GM21360 (cell line): ENCODE results near the gene FUOM.
"Not testable (repeated sequence)": the region's sequence is repeated elsewhere in the genome, so short reads cannot be mapped to it uniquely, and the experiment has no call there.

Source experiments
- ATAC-seq: cut with Tn5 transposase; IDR thresholded peaks from one replicate; pipeline ENCODE4 v1.9.1; 2021; ENCODE audit warnings: mild to moderate bottlenecking, moderate library complexity; ENCODE audit not compliant: unreplicated experiment

Gene FUOM

DNA sequence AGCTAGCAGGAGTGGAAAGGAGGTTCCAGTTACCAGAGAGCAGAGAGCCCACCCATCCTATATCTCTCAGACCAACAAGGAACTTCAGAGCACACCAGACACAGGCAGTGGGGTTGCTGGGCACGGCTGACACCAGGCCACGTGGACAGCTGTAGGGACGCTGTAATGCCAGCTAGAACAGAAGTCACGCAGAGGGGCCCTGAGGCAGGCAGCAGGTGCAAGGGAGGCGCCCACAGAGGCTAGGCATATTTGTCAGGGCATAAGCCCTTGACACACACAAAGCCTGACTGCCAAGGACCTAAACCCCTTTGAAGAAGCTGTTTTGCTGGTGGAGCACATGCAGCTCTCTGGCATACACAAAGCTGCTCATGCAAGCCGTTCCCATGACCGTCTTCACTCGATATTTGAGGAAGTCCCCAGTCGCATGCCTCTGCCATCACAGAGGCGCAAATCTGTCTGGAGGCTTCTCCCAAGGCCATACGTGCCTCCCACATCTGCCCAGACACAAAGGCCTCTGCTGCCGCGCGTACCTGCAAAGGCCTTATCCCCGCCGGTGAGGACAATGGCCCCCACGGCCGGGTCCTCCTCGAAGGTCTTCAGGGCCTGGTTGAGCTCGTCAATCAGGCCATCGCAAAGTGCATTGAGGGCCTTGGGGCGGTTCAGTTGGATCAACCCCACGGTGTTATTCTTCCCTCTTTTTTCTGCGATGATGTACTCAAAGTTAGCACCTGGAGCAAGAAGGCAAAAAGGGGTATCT is 12.4 kb upstream of the FUOM start:
- ATAC-seq, result no peak

DNA sequence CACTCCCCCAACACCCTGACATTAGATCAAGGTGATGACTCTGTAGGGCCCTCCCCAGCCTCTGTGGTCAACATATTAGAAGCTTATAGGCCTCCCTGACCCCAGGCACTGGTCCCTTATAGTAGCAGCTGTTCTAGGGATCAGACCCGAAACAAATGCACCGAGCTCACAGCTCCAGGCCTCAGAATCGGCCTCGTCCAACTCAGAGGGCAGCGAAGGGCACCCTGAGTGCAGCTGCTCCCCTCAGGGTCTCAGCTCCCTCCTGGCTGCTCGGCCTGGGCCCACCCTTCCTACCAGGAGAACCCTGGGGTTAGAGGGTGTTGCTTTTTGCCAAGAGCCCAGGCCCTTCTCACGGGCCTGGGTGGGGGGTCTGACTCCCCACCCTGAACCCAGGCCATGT is 10.3 kb upstream of the FUOM start:
- ATAC-seq, result no peak

DNA sequence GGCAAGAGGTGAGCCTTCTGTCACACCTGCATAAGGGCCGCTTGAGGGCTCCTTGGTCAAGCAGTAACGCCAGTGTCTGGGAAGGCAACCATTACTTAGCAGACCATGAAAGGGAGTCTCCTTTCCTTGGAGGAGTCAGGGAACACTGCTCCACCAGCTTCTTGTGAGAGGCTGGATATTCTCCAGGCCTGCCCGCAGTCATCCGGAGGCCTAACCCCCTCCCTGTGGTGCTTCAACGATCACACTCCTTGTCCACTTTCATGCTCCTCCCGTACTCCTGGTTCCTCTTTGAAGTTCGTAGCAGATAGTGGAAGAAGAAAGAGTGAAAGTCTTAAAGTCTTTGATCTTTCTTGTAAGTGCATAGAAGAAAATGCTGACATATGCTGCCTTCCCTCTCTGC is 9.6 kb upstream of the FUOM start:
- ATAC-seq, result not testable (repeated sequence)

DNA sequence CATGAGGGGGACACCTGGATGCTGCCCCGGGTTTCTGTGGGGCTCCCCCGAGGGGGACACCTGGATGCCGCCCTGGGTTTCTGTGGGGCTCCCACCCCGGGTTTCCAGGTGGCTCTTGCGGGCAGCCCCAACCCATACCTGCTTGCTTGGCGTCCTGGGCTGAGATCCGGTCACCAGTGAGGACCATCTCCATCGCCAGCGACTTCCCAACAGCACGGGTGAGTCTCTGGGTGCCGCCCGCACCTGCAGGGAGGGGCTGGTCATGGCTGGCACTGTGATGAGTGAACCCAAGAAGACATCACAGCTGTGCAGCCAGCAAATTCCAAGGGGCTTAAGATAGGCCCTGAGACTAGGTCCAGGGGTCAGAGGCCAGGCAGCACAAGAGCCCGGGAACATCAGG is 8.9 kb upstream of the FUOM start:
- ATAC-seq, result no peak

DNA sequence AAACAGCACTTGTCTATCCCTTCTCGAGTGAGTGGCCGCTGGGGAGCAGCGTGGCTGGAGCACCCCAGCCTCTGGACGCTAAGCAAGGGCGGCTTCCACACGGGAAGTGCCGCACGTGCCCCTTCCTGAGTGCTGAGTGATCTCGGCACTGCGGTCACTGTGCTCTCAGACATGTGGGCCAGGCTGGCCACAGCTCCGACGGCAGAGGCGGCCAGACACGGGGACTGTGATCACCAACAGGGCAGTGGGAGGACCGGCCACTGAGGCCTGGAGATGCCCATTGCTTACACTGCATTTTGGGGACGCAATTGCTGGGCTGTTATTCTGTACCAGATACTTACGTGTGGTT is 8.3 kb upstream of the FUOM start:
- ATAC-seq, result no peak

DNA sequence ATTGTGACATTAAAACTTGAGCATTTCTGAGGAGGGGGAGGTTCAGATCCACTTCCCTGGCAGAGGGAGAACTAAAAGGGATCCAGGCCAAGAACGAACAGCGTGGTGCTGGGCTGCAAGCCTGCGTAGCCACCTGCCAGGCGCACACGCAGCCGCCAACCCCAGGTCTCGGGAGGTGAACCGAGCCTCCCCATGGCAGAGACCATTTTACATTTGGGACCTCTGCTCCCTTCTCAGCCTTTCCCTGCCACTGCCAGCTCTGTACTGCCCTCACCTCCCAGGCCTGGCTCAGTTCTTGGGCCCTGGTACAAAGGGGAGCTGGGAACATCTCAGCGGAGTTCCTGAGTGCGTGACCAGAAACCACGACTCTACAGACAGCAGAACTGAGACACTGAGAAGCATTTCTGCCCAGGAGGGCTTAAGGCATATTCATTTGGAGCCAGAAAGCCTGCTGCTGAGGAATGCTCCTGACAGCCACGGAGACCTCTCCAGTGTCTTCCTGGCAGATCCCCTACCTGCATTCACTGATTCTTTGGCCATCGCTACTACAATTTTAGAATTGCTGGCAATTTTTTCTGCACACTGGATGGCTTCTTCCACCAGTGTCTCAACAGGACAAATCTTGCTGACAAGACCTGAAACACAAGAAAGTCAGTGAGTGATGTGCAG is 7.8 kb upstream of the FUOM start:
- ATAC-seq, result no peak

DNA sequence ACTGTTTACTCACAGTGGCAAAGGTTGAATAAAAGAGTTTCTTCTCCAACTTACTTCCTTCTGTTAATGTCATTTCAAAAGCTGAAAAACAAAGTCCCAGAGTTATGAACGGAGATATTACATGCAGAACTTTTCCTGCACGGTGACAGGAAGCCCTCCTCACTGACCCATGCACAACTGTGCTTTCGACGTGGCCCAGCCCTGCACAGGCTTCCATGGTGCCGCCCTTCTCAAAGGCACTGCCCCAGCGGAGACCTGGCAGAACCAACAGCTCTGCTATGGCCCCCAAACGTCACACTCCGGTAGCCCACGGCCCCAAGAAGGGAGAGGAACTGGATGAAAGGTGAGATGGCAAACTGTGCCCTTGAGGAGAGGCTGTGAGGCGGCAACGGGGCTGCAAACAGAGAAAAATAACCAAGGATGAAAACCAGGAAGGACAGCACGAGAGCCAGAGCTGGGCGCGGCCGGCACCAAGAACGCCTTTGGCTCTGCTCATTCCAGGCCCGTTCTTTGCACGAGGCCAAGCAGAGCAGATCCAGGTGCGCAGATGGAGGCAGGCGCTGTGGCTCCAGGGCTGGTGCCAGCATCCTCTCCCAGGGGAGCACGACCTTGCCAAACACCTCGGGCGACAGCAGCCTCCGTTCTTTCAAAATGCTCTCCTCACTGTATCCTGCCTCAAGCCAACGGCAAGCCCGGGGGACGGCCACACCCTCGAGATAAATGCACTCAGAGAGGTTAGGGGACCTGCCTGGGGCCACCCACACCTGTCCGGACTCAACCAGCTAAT is 7.0 kb upstream of the FUOM start:
- no peak for ATAC-seq

DNA sequence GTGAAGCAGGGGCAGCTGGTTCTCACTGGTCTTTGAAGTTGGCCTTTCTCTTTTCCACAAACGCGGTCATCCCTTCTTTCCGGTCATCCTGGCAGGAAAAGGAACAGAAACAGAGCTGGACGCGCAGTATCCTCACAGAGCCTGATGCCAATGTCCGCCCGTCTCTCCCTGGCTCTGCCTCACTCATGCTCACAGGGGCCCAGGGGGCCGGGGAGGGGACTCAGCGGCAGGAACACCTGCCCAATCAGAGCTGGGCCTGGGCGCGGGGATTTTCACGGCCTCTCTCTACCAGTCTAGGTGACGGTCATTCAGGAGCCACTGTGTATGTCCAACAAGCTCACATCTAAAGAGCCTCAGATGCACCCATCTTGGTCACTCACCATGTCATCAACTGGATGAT is 5.0 kb upstream of the FUOM start:
- no peak for ATAC-seq

DNA sequence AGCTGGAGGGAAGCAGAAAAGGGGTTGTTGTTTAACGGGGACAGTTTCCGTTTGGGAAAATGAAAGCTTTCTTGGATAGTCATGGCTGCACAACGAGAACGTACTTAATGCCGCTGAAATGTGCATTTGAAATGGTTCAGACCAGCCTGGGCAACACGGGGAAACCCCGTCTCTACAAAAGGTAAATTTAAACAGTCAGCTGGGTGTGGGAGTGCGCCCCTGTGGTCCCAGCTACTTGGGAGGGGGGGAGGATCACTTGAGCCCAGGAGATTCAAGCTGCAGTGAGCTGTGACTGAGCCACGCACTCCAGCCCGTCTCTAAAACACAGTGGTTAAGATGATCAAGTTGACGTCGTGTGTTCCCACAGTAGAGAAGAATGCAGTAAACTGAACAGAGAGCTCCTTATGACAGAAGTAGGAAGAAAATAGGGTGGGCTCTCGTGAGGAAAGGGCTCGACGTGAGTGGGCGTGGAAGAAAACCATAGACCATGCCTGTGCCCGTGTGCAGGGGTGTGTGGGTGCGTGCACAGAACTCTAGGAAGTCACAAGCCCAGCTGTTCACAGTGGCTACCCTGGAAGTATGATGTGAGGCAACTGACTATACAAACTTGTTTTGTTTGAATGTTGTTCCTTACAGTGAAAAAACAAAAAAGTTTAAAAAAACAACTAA is 4.1 kb upstream of the FUOM start:
- no peak for ATAC-seq

DNA sequence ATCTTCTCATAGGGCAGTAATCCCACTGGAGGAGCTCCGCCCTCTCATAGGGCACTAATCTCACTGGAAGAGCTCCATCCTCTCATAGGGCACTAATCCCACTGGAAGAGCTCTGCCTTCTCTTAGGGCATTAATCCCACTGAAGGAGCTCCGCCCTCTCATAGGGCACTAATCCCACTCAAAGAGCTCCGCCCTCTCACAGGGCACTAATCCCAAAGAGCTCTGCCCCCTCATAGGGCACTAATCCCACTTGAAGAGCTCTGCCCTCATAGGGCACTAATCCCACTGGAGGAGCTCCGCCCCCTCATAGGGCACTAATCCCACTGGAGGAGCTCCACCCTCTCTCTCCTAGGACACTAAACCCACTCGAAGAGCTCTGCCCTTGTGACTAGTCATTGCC is 3.4 kb upstream of the FUOM start:
- no peak for ATAC-seq

DNA sequence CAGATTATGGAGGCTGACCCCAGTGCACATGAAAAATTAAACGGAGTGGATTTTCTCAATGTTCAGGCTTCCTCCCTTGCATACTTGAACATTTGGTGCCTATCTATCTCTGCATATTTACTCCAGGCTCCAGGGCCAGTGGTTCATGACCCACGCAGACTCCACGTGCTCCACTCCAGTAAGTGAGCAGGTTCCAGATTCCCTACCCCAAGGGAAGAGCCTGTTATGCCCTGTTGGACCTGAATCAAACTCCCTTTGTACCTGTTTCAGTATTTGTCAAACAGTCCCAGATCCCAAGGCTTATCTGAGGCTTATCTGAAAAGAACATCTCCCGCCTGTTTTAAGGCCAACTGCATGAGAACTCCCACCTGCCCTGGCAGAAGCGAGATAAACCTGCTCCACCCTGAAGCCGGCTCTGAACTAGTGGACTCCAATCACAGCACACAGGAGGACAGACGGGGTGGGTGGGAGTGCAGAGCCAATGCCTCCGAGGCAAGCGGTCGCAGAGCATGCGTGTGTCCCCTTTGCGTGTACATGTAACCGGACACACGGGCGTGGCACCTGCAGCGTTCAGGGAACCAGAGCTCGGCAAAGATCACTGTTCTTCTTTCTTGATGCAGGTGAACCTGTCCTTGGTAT is 2.3 kb upstream of the FUOM start:
- no peak for ATAC-seq

DNA sequence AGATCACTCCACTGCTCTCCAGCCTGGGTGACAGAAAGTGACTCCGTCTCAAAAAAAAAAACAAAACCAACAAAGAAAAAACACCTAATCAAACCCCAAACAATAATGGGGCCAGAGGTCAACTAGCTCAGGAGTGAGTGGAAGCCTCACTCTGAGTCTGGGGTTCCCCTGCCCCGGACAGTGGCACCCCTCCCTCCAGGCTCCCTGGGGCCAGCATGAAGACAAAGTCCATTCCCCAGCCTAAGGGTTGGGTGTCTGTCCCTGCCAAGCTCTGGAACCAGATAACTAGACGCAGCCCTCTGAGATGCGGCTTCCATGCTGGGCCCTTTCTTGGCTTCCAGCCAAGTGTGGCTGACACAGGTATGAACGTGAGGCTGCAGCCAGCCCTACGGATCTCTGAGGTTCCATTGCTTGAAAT is 1.7 kb upstream of the FUOM start:
- no peak for ATAC-seq

DNA sequence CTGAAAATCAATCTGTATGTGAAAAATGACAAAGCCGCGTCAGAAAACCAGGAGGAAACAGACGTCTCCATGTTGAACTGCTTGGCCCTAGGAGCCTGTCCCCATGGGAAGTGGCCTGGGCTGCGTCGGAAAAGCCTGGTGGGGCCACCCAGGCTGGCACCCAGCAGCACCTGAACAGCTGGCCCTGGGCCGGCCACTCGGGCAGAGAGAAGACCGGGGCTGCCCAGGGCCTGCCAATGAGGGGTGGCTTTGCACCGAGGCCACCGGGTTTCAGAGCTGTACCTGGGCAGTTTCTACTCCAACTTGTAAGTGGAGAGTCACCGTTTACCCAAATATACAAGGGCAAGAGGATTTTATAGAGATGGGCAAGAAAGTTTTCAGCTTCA is 1.1 kb upstream of the FUOM start:
- no peak for ATAC-seq

DNA sequence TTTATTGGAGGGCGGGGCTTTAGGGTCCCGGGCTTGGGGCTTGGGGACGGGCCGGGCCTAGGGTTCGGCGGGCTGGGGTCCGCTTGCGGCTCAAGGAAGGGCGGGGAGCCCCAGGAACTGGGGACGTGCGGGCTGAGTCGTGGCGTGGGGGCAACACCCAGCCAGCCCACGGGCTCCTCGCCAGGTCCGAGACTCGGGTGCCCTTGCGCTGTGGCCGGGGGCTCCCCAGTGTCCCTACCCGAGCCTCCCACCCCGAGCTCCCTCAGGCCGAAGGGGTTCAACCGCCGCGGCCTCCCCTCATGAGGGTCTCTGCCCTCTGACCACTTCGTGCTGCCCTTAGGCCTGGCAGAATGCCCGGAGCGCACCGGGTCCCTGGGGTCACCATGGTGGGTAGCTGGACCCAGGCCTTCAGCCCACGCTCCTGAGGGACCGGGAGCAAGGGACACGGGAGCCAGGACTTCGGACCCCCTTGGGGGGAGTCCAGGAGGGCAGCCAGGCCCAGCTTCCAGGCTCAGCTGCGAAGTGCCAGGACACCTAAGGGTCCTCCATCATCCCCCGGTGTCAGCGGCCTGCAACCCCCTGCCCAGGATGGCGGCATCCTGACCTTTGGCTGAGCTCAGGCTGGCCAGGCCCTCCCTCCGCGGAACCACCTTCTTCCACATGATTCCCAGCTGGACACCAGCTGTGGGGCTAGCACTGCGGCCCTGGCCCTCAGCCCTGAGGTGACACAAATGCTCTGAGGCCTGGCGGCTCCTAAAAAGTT is 524 bp upstream of the FUOM start:
- no peak for ATAC-seq

DNA sequence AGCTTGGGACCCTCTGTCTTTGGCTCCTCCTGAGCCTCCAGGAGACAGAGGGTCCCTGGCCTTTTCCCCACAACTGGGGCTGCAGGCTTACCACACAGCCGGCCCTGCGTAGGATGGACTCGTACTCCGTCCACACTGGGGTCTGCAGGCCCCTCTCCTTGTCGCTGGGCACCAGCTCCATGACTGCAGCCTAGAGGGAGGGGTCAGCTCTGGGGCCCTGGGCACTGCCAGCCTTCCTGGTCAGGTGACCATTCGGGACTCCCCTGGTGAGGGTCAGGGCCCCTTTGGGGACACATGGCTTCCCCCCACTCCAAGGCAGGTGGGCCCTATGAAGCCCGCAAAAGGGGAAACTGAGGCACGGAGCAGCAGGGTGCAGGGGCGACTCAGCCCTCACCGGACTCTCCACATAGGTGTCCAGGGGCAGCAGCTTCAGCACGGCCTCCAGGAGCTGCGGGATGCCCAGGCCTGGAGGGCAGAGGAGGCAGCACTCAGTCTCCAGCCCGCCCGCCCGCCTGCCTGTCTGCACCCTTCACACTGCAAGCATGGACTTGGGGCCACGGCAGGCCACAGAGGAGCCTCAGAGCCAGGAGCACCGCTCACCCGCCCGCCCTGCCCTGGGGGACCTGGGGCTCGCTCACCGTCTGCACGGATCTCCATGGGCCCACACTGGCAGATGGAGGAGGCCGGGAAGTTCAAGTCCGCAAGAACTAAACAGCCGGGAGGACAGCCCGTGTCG is 1.1 kb downstream of the FUOM start:
- no peak for ATAC-seq

DNA sequence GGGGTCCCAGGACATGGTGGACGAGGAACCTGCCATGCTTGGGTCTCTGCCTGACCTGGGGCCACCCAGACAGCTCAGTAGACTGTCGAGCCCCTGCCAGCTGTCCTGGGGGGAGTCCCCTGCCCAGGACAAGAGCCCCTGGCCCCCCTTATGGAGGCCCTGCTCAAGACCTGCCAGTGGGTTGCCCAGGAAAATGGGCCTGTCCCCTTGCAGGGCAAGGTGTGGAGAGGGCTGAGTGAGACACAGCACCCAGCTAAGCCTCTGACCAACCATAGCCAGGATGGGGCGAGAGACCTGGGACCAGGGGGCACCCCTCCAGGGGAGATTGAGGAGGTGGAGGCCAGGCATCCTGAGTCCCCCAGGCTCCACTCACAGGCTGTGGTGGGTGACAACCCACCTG is 1.8 kb downstream of the FUOM start:
- no peak for ATAC-seq

DNA sequence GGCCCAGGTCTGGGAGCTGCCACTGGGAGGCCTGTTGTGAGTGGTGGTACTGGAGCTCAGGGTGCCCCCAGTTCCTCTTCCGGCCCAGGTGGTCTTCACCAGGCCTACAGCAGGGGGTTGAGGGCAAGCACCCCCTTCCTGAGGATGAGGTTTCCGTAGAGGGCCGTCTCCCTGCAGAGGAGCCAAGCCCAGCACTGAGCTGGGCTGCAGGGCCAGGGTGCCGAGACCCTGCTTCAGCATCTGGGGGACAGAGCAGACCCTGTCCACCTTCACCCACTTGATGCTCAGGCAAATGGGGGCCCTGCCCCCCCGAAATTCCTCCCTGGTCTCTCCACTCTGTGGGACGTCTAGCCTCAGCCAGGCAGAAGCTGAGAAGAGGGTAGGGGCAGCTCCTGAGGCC is 2.6 kb downstream of the FUOM start:
- ATAC-seq, result no peak

DNA sequence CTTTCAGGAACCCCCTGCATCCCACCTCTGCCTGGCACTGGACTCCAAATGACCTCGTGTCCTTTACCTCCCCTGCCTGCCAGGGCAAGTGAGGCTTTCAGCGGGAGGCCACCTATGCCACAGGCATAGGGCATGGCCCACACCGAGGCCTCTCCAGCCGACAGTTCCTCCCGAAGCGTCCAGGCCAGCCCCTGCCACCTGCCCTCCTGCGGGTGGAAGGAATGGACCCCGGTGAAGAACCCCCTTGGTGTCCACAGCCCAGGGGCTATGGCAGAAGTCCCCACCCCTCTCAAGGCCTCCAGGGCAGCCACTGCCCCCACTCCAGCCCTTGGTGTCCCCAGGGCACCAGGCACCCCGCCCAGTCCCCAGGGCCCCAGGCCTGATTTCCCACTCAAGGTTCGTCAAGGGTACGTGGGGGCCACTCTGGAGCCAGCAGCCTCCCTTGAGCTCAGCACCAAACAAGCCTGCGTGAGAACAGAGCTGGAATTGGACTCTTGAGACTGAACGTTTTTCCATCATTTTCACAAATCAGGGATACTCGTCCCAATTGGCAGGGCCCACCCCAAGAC is 3.1 kb downstream of the FUOM start:
- ATAC-seq, result no peak

DNA sequence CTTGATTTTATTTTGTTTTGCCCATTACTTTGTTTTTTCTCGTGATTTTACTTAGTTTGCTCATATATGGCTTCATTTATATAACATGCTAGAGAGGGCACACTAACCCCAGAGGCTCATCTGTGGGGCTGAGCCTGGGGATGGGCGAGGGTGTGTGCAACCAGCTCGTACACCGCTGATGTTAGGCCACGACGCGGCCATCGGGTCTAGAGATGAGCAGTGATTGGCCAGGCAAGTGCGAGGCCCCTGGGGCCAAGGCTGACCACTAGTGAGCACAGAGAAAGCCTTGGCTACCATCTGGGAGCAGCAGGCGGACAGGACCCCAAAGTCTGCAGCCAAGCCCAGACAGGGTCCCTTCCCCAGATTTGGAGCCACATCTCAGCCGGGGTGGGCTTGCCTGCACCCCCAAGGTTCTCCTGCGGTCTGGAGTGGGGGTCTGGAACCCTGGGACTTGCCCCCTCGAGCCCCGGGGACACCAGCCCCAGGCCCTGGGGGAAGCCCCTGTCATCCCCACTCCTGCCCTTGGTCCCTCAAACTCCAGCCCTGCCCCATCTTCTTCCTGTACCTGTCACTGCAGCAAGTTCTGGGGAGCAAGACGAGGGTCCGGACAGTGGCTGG is 3.7 kb downstream of the FUOM start:
- no peak for ATAC-seq
